Choroid plexus epithelial cell (primary cell): Measurements from ENCODE around the gene MEX3B.
A peak's percentile ranks its signal among the peaks of the same experiment; 100 is the strongest.

ENCODE experiments used
- DNase-seq: peaks from one replicate; pipeline ENCODE4 v3.0.0-alpha.2; 2010; ENCODE audit warnings: low read depth
- H3K4me3 ChIP-seq: 2 replicates; pipeline ENCODE4 v1.5.1; 2011; ENCODE audit warnings: low read depth, mild to moderate bottlenecking, control low read depth, low read length, moderate library complexity
- CTCF ChIP-seq: conservative IDR thresholded peaks from 2 replicates; pipeline ENCODE4 v1.5.1; 2011; ENCODE audit warnings: low read depth, mild to moderate bottlenecking, control low read depth, inconsistent platforms, low read length, moderate library complexity

MEX3B gene

GRCh38 chr15:82045892-82046665 lies at the start of gene MEX3B:
MEX3B (minus strand) TSS chr15:82046018; CDS start chr15:82045705, 313 bp downstream.
- peak within 1 kb of the TSS; percentile 75 for H3K4me3 ChIP-seq
- DNase-seq, result peak; percentile 99
- TF ChIP-seq CTCF, result no peak

- peak overlapping the region; percentile 45 for H3K4me3 ChIP-seq
- TF ChIP-seq CTCF, result no peak
- peak; percentile 94 for DNase-seq
Observed at GRCh38 chr15:82093774-82094211, 48.0 kb upstream of the MEX3B start.

- TF ChIP-seq CTCF, result no peak
- no peak for DNase-seq
- H3K4me3 ChIP-seq, result no peak overlapping the region
Observed at GRCh38 chr15:82093325-82093724, 47.5 kb upstream of the MEX3B start.

- TF ChIP-seq CTCF, result no peak
- H3K4me3 ChIP-seq, result no peak overlapping the region
- DNase-seq, result no peak
Observed at GRCh38 chr15:82091636-82092140, 45.9 kb upstream of the MEX3B start.

GRCh38 chr15:82086243-82086995 lies 40.6 kb upstream of the MEX3B start:
- no peak for TF ChIP-seq CTCF
- DNase-seq, result no peak
- H3K4me3 ChIP-seq, result no peak overlapping the region

GRCh38 chr15:82081914-82082762 lies 36.3 kb upstream of the MEX3B start:
- no peak overlapping the region for H3K4me3 ChIP-seq
- TF ChIP-seq CTCF, result peak; percentile 55
- peak; percentile 92 for DNase-seq
